Measurements from ENCODE around the gene SPSB2.
A peak's percentile ranks its signal among the peaks of the same experiment; 100 is the strongest.
"Not testable (repeated sequence)": the region's sequence is repeated elsewhere in the genome, so short reads cannot be mapped to it uniquely, and the experiment has no call there.

The SPSB2 gene

GRCh38 chr12:6896846-6897435, 23.8 kb upstream of the SPSB2 start:
- no peak for TF ChIP-seq CTCF (IDR thresholded peaks at IDR 0.05; ENCODE audit: low read depth, low read length)
- no peak for DNase-seq (ENCODE audit: extremely low read depth, low read depth)

GRCh38 chr12:6894321-6894720, 21.2 kb upstream of the SPSB2 start:
- no peak for TF ChIP-seq CTCF (IDR thresholded peaks at IDR 0.05; ENCODE audit: low read depth, low read length)
- DNase-seq (ENCODE audit: extremely low read depth, low read depth), result no peak

- DNase-seq (ENCODE audit: extremely low read depth, low read depth), result not testable (repeated sequence)
These were observed 19.6 kb upstream of the SPSB2 start for GRCh38 chr12:6892683-6893082.

GRCh38 chr12:6891646-6892001, 18.5 kb upstream of the SPSB2 start:
- DNase-seq (ENCODE audit: extremely low read depth, low read depth), result no peak
- no peak for TF ChIP-seq CTCF (IDR thresholded peaks at IDR 0.05; ENCODE audit: low read depth, low read length)

- TF ChIP-seq CTCF (IDR thresholded peaks at IDR 0.05; ENCODE audit: low read depth, low read length), result peak; percentile 51
- DNase-seq (ENCODE audit: extremely low read depth, low read depth), result peak; percentile 89
These were observed 17.9 kb upstream of the SPSB2 start for GRCh38 chr12:6890789-6891645.

GRCh38 chr12:6889775-6890573, 16.9 kb upstream of the SPSB2 start:
- not testable (repeated sequence) for DNase-seq (ENCODE audit: extremely low read depth, low read depth)

- DNase-seq (ENCODE audit: extremely low read depth, low read depth), result not testable (repeated sequence)
These were observed 15.7 kb upstream of the SPSB2 start for GRCh38 chr12:6888794-6889193.

- no peak for TF ChIP-seq CTCF (IDR thresholded peaks at IDR 0.05; ENCODE audit: low read depth, low read length)
- no peak for DNase-seq (ENCODE audit: extremely low read depth, low read depth)
These were observed 15.3 kb upstream of the SPSB2 start for GRCh38 chr12:6888360-6888759.
